ENCODE measurements around the gene THSD8. TPM values are rescaled to one million over a fixed set of nuclear protein-coding genes. Genes with fewer than 3 reads are reported as not detected.
"Not testable (repeated sequence)": the region's sequence is repeated elsewhere in the genome, so short reads cannot be mapped to it uniquely, and the experiment has no call there.

THSD8 gene
- total RNA-seq, 2 donors from 2014 or later = 3.2 to 4.4 TPM

DNA sequence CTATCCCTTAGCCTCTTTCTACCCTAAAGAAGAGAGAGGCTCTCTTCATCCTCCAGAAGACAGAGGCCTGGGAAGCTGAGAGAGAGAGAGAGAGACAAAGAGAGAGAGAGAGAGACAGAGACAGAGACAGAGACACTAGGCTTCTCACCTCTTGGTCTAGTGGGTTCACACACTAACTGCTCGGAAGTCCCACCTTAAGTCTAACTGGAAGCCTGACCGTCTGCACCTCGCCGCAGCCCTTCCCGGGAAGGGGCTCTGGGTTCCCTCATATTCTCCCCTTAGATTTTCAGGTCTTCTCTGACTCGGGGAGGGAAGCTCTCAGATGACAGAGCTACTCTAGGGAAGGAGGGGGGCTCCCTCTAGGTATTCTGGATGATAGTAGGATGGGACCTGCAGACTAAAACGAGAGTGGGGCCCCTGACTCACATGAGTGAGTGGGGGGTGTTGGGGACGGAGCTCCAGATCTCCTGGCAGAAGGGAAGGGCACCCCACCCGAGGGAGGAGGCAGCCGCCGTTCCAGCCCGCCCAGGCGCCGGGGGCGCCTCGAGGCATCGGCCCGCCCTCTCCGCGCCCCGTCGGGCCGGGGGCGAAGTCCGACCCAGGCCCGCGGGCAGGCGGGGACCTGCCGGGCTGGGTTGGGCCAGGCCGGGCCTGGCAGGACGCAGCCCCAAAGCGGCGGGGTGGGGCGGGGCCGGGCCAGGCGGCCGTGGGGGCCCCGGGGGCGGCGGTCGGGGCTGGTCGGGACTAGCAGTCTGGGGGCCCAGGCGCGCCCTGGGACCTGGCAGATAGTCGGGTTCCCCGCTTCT lies 12.6 kb upstream of the THSD8 start:
- intact Hi-C loops (cut with DNase I, micrococcal nuclease) = no loop called here
- ATAC-seq (peak; percentile 32), DNase-seq (peak; percentile 76 to 84)

DNA sequence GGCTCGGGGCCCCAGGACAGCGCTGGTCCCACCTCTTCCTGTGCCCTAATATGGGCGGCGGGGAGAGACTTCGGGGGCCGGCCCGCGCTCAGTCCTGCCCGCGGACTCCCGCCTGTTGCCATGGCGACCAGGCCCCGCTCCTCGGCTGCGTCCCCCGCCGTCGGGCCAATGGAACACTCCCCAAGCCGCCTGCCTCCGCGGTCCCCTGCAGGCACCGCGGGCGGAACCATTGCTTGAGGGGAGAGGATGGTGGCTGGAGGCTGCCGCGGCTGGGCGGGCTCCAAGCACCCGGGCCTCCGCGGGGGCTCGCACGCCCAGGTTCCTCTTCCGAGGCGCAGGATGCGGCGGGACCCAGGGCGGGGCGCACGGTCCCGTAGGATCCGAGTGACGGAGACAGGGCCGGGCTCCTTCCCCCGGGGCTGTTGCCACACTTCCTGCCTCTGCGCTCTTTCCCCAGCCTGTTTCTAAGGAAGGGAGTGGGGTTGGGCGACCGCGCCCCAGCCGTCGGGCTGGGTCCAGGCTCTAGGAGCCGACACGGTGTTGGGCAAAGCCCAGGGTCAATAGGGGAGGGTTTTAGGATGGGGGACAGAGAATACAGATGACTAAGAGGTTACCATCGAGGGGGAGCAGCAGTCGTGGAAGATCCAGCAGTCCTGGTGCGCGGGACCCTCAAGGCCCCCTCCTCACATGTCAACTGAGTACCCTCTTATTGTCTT lies 11.8 kb upstream of the THSD8 start:
- DNase-seq (peak; percentile 95 to 98), ATAC-seq (peak; percentile 44)
- intact Hi-C loops (cut with DNase I, micrococcal nuclease) = no loop called here

DNA sequence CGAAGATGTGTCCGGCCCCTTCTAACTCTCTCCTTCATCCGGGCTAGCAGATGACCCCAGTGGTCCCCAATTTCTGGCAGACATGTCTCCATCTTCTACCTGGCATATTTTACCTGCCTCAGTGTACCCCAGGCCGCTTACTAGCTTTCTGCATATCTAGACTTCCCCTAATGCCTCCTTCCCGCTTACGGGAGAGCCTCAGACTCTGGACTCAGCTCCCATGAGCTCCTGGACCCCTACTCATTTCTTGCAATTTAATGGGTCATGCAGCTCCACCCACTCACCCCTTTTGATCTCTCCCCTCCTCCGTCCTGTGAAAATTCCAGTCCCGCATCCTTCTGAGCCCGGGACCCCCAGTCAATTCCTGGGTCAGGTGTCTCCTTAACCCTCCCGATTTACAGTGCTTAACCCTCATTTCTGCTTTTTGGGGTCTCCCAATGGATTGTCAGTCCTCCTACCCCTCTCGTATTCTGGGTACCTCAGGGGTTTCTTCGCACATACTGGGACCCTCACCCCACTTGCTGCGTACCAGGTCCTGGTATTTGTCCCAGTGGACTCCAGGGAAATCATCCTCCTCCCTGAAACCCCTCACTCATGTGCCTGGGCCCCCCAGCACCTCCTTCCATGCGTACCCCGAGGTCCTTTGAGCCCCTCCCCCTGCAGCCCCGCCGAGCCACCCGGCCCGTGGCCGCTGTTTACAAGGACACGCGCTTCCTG lies 11.1 kb upstream of the THSD8 start:
- intact Hi-C loops (cut with DNase I, micrococcal nuclease) = no loop called here
- no peak for DNase-seq

DNA sequence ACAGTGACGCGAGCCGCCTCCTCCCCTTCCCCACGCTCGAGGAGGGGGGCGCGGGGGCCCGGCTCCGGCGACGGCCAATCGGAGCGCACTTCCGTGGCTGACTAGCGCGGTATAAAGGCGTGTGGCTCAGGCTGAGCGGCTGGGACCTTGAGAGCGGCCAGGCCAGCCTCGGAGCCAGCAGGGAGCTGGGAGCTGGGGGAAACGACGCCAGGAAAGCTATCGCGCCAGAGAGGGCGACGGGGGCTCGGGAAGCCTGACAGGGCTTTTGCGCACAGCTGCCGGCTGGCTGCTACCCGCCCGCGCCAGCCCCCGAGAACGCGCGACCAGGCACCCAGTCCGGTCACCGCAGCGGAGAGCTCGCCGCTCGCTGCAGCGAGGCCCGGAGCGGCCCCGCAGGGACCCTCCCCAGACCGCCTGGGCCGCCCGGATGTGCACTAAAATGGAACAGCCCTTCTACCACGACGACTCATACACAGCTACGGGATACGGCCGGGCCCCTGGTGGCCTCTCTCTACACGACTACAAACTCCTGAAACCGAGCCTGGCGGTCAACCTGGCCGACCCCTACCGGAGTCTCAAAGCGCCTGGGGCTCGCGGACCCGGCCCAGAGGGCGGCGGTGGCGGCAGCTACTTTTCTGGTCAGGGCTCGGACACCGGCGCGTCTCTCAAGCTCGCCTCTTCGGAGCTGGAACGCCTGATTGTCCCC lies 10.4 kb upstream of the THSD8 start, which contains the start of gene JUNB:
Gene JUNB, plus strand, starts transcription at position 142 of the 706 bp plus-strand sequence. Its CDS starts 286 bp downstream, at position 428.
- DNase-seq = peak; percentile 97
- intact Hi-C loops (cut with DNase I, micrococcal nuclease) = no loop called here
- ATAC-seq = peak; percentile 40

More for the DNA sequence above, 11.1 kb upstream of the THSD8 start:
- ATAC-seq = no peak

DNA sequence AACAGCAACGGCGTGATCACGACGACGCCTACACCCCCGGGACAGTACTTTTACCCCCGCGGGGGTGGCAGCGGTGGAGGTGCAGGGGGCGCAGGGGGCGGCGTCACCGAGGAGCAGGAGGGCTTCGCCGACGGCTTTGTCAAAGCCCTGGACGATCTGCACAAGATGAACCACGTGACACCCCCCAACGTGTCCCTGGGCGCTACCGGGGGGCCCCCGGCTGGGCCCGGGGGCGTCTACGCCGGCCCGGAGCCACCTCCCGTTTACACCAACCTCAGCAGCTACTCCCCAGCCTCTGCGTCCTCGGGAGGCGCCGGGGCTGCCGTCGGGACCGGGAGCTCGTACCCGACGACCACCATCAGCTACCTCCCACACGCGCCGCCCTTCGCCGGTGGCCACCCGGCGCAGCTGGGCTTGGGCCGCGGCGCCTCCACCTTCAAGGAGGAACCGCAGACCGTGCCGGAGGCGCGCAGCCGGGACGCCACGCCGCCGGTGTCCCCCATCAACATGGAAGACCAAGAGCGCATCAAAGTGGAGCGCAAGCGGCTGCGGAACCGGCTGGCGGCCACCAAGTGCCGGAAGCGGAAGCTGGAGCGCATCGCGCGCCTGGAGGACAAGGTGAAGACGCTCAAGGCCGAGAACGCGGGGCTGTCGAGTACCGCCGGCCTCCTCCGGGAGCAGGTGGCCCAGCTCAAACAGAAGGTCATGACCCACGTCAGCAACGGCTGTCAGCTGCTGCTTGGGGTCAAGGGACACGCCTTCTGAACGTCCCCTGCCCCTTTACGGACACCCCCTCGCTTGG lies 9.6 kb upstream of the THSD8 start:
- no peak for ATAC-seq
- intact Hi-C loops (cut with DNase I, micrococcal nuclease) = no loop called here

DNA sequence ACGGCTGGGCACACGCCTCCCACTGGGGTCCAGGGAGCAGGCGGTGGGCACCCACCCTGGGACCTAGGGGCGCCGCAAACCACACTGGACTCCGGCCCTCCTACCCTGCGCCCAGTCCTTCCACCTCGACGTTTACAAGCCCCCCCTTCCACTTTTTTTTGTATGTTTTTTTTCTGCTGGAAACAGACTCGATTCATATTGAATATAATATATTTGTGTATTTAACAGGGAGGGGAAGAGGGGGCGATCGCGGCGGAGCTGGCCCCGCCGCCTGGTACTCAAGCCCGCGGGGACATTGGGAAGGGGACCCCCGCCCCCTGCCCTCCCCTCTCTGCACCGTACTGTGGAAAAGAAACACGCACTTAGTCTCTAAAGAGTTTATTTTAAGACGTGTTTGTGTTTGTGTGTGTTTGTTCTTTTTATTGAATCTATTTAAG lies 9.0 kb upstream of the THSD8 start:
- intact Hi-C loops (cut with DNase I, micrococcal nuclease) = no loop called here
- ATAC-seq = no peak
- DNase-seq = peak in 1 of 2 donors; percentile 47

More for the DNA sequence above, 9.6 kb upstream of the THSD8 start:
- peak; percentile 76 to 84 for DNase-seq

DNA sequence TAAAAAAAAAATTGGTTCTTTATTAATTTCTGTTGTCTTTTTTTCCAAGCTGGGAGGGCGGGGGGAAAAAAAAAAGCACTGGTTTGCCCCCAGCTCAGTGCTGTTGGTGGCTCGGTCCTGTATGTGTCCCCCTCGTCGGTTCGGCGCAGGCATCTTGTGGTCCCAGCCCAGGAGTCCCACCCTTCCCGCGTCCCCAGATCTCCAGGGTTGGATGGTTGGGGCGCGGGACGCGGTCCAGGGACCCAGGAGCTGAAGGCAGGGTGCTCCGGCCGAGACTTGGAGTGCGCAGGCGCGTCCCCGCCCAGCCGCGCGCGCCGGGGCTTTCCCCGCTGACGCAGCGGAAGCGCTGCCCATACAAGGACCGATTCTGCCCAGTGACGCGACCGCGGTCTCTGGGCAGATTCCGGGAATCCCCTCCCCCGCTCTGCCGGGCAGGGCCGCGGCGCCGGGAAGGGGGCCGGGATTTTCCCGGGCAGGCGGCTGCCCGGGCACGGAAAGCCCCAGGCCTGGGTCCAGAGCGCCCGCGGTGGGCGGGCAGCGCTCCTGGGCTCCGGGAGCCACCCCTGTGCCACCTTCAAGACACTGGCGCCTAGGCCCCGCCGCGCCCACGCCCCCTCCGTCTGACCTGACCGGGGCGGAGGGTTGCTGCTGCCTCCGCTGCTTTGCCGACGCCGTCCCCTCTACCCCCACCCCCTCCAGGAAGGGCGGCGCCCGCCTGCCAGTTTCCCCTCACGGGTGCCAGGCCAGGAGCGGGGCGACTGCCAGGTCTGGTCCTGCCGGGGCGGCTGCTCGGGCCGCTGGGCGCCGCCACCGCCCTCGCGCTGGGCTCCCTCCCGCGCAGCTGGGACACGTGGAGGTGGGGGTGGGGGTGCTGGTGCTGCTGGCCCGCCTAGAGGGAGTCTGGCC lies 8.3 kb upstream of the THSD8 start:
- peak; percentile 35 for ATAC-seq
- intact Hi-C loops (cut with DNase I, micrococcal nuclease) = no loop called here

DNA sequence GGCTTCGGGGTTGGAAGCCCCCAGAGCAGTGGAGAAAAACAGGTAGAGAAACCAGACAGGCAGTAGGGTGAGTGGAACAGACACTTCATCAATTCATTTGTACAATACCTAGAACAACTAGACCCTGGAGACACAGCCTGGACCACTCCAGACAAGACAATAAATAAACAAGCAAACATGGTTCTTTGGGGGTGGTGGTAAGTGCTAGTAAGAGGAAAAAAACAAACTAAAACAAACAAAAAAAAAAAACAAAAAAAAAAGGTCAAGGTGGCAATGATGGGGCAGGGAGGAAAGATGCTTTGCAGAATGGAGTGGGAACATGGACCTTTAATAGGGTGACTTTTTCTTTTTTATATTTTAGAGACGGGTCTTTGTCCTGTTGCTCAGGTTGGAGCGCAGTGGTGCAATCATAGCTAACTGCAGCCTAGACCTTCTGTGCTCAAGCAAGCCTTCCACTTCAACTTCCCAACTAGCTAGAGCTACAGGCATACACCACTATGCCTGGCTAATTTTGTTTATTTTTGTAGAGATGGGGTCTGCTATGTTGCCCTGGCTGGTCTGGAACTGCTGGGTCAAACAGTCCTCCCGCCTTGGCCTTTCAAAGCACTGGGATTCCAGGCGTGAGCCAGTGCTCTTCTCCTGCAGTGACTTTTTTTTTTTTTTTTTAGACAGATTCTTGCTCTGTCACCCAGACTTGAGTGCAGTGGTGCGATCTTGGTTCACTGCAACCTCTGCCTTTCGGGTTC lies 7.5 kb upstream of the THSD8 start:
- DNase-seq = no peak
- intact Hi-C loops (cut with DNase I, micrococcal nuclease) = no loop called here
- no peak for ATAC-seq

More for the DNA sequence above, 8.3 kb upstream of the THSD8 start:
- peak; percentile 93 for DNase-seq

DNA sequence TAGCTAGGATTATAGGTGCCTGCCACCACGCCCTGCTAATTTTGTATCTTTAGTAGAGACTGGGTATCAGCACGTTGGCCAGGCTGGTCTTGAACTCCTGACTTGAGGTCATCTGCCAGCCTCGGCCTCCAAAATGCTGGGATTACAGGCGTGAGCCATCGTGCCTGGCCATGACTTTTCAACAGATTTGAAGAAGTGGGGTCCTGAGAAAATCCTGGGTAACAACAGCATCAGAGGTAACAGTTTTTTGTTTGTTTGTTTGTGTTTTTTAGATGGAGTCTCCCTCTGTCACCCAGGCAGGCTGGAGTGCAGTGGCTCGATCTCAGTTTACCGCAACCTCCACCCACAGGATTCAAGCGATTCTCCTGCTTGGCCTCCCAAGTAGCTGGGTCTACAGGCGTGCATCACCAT lies 6.9 kb upstream of the THSD8 start:
- ATAC-seq (no peak), DNase-seq (no peak)
- intact Hi-C loops (cut with DNase I, micrococcal nuclease) = loop anchor here in 1 of 2 donors (5.0 kb wide), 1 partner anchor 33 kb away; no protein-coding TSS in a partner anchor

DNA sequence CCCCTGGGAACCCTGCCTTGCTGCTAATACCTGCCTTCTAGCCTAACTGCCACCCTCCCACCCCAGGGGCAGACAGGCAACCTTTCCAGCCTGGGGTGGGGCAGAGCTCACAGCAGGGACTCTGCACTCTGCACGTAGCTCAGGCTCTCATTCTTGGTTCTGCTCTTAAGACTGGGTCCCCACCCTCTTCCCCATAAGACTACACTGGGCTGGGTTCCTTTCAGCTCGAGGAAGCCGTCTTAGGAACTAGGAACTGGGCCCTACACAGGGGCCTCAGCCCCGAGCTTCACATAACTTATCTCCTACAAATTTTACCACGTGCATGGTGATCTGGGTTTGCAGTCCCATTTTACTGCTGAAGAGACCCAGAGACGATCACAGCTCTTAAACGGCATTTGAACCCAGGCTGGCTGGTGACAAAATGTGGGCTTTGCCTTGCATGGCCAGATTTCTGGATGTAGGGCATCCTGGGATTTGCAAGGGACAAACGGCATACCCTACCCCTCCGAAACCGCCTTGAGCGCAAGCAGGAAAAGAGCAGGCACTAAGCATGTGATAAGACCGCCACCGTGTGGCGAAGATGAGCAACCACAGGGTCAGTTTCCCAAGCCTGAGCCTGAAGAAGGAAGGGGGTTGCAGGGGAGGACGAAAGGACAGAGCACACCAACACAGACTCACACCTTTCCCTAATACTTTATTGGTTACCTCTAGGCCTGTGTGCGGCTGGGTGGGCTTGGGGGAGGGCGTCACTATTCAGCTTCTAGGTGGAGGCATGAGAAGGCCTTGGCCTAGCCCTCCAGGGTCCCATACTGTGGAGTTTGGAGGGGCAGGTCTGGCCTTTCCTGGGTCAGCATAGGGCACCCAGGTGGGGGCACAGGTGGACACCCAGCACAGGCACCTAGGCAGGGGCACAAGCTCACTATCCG lies 5.5 kb upstream of the THSD8 start:
- intact Hi-C loops (cut with DNase I, micrococcal nuclease) = loop anchor here in 1 of 2 donors (5.0 kb wide), 1 partner anchor 34 kb away; no protein-coding TSS in a partner anchor
- peak; percentile 39 for ATAC-seq
- peak; percentile 74 to 83 for DNase-seq

DNA sequence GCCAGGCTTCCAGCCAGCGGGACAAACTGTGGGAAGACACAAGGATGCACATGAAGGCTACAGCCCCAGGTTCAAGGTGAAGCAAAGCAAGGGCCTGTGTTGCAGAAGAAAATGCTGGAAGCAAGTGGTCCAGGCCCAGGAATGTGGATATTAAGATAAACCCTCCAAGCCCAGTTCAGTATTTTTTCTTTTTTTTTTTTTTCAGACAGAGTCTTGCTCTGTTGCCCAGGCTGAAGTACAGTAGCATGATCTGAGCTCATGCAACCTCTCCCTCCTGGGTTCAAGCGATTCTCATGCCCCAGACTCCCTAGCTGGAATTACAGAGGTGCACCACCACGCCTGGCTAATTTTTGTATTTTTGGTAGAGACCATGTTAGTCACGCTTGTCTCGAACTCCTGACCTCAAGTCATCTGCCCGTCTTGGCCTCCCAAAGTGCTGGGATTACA lies 4.7 kb upstream of the THSD8 start:
- intact Hi-C loops (cut with DNase I, micrococcal nuclease) = loop anchor here in 1 of 2 donors (5.0 kb wide), 1 partner anchor 35 kb away; no protein-coding TSS in a partner anchor
- DNase-seq (no peak), ATAC-seq (no peak)

DNA sequence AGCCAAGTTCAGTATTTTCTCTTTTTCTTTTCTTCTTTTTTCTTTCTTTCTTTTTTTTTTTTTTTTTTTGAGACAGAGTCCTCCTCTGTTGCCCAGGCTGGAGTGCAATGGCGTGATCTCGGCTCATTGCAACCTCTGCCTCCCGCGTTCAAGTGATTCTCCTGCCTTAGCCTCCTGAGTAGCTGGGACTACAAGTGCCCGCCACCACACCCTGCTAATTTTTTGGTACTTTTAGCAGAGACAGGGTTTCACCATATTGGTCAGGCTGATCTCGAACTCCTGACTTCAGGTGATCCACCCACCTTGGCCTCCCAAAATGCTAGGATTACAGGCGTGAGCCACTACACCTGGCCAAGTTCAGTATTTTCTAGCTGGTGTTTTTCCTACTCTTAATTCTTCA lies 4.3 kb upstream of the THSD8 start:
- ATAC-seq, DNase-seq: not testable (repeated sequence)
- intact Hi-C loops (cut with DNase I, micrococcal nuclease) = loop anchor here in 1 of 2 donors (5.0 kb wide), 1 partner anchor 35 kb away; no protein-coding TSS in a partner anchor

DNA sequence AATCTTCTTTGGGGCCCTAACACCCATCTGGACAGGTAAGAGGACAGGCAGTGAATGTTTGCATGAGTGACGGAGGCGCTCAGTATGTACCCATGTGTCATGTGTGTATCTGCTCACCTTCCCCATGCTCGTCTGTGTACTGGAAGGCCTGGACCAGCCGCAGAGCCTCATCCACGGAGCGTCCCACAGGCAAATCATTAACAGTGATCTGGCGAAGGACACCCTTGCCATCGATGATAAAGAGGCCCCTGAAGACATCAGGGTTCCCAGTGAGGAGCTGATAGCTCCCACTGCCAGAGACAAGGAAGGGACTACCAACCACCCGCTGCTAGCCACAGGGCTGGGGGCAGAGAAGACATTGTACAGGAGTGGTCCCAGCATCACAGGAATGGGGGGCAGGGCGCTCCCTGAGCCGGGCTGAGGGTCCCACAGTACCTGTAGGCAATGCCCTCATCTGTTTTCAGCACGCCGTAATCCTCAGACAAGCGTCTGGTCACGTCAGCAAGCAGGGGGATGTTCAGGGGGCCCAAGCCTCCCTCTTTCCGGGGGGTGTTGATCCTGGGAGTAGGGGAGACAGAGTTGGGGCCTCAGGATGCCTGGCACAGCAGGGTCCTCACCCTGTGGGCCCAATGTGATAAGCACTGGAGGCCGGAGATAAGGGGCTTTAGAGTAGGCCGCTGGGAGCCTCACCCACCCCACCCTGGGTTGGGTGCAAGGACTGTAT lies 2.0 kb upstream of the THSD8 start:
- DNase-seq = no peak
- no peak for ATAC-seq
- intact Hi-C loops (cut with DNase I, micrococcal nuclease) = loop anchor here (5.0 kb wide), 1 partner anchor 38 kb away; no protein-coding TSS in a partner anchor

DNA sequence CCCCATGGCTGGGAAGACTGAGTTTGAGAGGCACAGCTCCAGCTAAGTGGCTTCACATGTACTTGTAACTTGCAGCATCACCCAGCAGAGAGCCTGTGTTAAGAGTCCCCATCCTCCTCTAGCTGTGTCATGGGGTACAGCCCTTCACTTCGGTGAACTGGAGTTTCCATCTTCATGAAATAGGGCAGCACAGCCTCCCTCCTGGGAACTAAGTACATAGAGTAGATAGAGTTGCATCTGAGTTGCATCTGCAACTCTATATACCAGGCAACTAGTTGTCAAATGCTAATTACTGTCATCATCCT lies 1.5 kb upstream of the THSD8 start:
- ATAC-seq = no peak
- intact Hi-C loops (cut with DNase I, micrococcal nuclease) = loop anchor here in 1 of 2 donors (5.0 kb wide), 1 partner anchor 38 kb away; no protein-coding TSS in a partner anchor
- no peak for DNase-seq

All from left colon (tissue), 2 donors.